Hepatocyte (in vitro differentiated cells): ENCODE results near the gene ANKRD39. TPM values are rescaled to one million over a fixed set of nuclear protein-coding genes. Genes with fewer than 3 reads are reported as not detected.

Experiments
- DNase-seq: peaks from one replicate; pipeline ENCODE4 v3.0.0-alpha.2; 2016; ENCODE audit warnings: low spot score
- H2AFZ ChIP-seq: fragments of 200-600 bp; sonication (generic); 2 replicates; pipeline ENCODE4 v1.6.0; 2016; ENCODE audit warnings: antibody characterized with exemption, mild to moderate bottlenecking
- H3K27ac ChIP-seq: fragments of 200-600 bp; sonication (generic); 2 replicates; pipeline ENCODE4 v1.5.1; 2016; ENCODE audit warnings: mild to moderate bottlenecking
- H3K27me3 ChIP-seq: fragments of 200-600 bp; sonication (generic); 2 replicates; pipeline ENCODE4 v1.6.1; 2016
- H3K36me3 ChIP-seq: fragments of 200-600 bp; sonication (generic); replicated peaks from 2 replicates; pipeline ENCODE4 v1.5.1; 2016; ENCODE audit warnings: low read depth; ENCODE audit not compliant: insufficient read depth
- H3K4me1 ChIP-seq: fragments of 200-600 bp; sonication (generic); 2 replicates; pipeline ENCODE4 v1.5.1; 2016; ENCODE audit warnings: mild to moderate bottlenecking, moderate library complexity; ENCODE audit not compliant: insufficient read depth
- H3K4me2 ChIP-seq: fragments of 200-600 bp; sonication (generic); 2 replicates; pipeline ENCODE4 v1.6.0; 2016
- H3K4me3 ChIP-seq: fragments of 200-600 bp; sonication (generic); 2 replicates; pipeline ENCODE4 v1.5.1; 2016; ENCODE audit warnings: mild to moderate bottlenecking
- H3K79me2 ChIP-seq: fragments of 200-600 bp; sonication (generic); 2 replicates; pipeline ENCODE4 v1.6.0; 2017; ENCODE audit warnings: mild to moderate bottlenecking
- H3K9me2 ChIP-seq: fragments of 200-600 bp; sonication (generic); replicated peaks from 2 replicates; pipeline ENCODE4 v1.6.0; 2017; ENCODE audit warnings: mild to moderate bottlenecking; ENCODE audit not compliant: insufficient read depth
- H3K9me3 ChIP-seq: fragments of 200-600 bp; sonication (generic); 2 replicates; pipeline ENCODE4 v1.5.1; 2016; ENCODE audit warnings: low read depth, mild to moderate bottlenecking
- H4K20me1 ChIP-seq: fragments of 200-600 bp; sonication (generic); 2 replicates; pipeline ENCODE4 v1.6.0; 2016; ENCODE audit warnings: mild to moderate bottlenecking; ENCODE audit not compliant: insufficient read depth, poor library complexity, severe bottlenecking
- CTCF ChIP-seq: fragments of 200-600 bp; sonication (generic); IDR thresholded peaks from 2 replicates; pipeline ENCODE4 v1.5.1; 2016; ENCODE audit warnings: antibody characterized with exemption, mild to moderate bottlenecking; ENCODE audit not compliant: poor library complexity
- EZH2 ChIP-seq: fragments of 200-600 bp; sonication (generic); IDR thresholded peaks from 2 replicates; pipeline ENCODE4 v1.6.1; 2016; ENCODE audit warnings: antibody characterized with exemption, mild to moderate bottlenecking, borderline replicate concordance
- EZH2phosphoT487 ChIP-seq: fragments of 200-600 bp; sonication (generic); IDR thresholded peaks from one replicate; pipeline ENCODE4 v1.6.1; 2018; ENCODE audit warnings: antibody characterized with exemption, mild to moderate bottlenecking, low read depth, moderate library complexity; ENCODE audit not compliant: unreplicated experiment, severe bottlenecking
- WGBS: methylation state at CpG from one replicate; pipeline ENCODE4 v1.1.6; 2016; ENCODE audit warnings: low lambda C conversion rate; ENCODE audit errors: missing lambda C conversion rate; 5-methylcytosine and 5-hydroxymethylcytosine counted together
- polyA plus RNA-seq: library from polyadenylated mRNA; unstranded; fragments of >200 nt; fragmentation: Nextera tagmentation; extraction: Ambion mirVana; gene quantifications from 2 replicates; pipeline ENCODE4 v1.2.1, GENCODE V29; 2016
- total RNA-seq: library from RNA; depleted of rRNA; stranded (reverse); fragments of >200 nt; gene quantifications from 2 replicates; pipeline ENCODE4 v1.2.3, GENCODE V29; 2014

Gene ANKRD39
- total and polyA plus RNA-seq, 2 experiments from 2014 or later, result 13.6 to 25.6 TPM

DNA sequence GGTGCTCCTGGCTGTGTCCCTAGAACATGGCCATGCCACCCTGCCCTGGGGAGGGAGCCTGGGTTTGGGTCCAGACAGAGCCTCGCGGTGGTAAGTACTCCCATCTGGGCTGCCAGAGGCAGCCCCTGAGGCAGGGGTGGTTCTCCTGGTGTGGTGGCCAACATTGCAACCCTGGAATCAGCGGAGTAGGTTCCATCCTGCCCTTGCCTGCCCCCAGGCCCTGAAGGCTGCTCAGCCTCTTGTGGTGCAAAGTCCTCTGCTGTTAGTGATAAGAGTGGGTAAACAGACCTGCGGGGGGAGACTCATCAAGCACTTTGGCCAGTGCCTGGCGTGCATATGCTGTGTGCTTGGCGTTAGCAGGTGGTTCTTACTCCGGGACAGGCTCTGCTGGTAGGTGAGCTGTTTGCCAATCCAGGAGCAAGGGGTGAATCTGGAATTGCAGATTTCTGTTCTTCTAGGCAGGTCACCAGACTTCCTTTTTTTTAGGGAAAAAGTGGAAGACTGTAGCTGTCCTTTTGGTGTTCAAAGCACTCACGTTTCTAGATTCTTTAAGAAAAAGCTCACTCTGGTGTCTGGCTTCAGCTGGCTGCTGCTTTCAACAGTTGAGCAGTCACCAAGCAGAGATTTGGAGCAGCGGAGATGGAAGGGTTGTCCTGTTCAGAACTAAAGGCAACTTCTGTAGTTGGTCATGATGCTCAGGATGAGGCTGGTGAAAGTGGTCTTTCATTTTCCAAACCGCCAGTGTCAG is 38.5 kb downstream of the ANKRD39 start:
- peaks cover 3% of the 10 kb centered on the region for H3K36me3 ChIP-seq
- H3K79me2 ChIP-seq, result peaks cover 66% of the 10 kb centered on the region
- peaks cover 58% of the 10 kb centered on the region for H3K4me1 ChIP-seq
- no peaks in the 10 kb centered on the region for H3K27me3 ChIP-seq
- peaks cover 63% of the 10 kb centered on the region for H4K20me1 ChIP-seq
- no peaks in the 10 kb centered on the region for H3K9me2 ChIP-seq
- no peak overlapping the region for H3K4me3 ChIP-seq
- H2AFZ ChIP-seq, result no peak overlapping the region
- 53% methylated on average over 10 of the region's 10 CpGs for WGBS
- H3K27ac ChIP-seq, result peak overlapping the region; percentile 81
- H3K4me2 ChIP-seq, result peak overlapping the region; percentile 98
- TF ChIP-seq CTCF (no peak), EZH2phosphoT487 (no peak), EZH2 (no peak)
- H3K9me3 ChIP-seq, result no peaks in the 10 kb centered on the region
- DNase-seq, result peak; percentile 85

DNA sequence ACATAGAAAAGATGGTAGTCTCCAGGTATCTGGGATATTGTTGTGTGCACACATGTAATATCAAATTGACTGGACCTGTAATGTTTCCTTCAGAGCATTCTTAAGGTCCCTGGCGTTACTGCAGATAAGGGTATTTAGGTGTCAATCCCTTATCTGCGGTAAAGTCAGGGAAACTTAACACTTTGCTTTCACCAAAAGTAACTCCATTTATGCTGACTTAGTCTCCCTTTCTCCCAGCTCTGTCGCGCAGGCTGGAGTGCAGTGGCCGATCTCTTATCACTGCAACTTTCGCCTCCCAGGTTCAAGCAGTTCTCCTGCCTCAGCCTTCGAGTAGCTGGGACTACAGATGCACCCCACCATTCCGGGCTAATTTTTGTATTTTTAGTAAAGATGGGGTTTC is 39.9 kb downstream of the ANKRD39 start:
- no peak for DNase-seq
- peaks cover 3% of the 10 kb centered on the region for H3K36me3 ChIP-seq
- H3K4me1 ChIP-seq, result peaks cover 50% of the 10 kb centered on the region
- H2AFZ ChIP-seq, result no peak overlapping the region
- TF ChIP-seq EZH2, result no peak
- no peaks in the 10 kb centered on the region for H3K9me3 ChIP-seq
- 59% methylated on average over 8 of the region's 8 CpGs for WGBS
- peaks cover 54% of the 10 kb centered on the region for H4K20me1 ChIP-seq
- peak overlapping the region; percentile 42 for H3K4me3 ChIP-seq
- peaks cover 56% of the 10 kb centered on the region for H3K79me2 ChIP-seq
- H3K4me2 ChIP-seq, result peak overlapping the region; percentile 98
- no peaks in the 10 kb centered on the region for H3K27me3 ChIP-seq
- no peaks in the 10 kb centered on the region for H3K9me2 ChIP-seq
- no peak overlapping the region for H3K27ac ChIP-seq

- TF ChIP-seq CTCF (no peak), EZH2phosphoT487 (no peak), EZH2 (no peak)
- Histone ChIP-seq H3K4me3 (peak overlapping the region; percentile 42), H2AFZ (no peak overlapping the region), H3K4me2 (peak overlapping the region; percentile 98), H3K79me2 (peaks cover 48% of the 10 kb centered on the region), H4K20me1 (peaks cover 46% of the 10 kb centered on the region), H3K9me2 (no peaks in the 10 kb centered on the region), H3K9me3 (no peaks in the 10 kb centered on the region), H3K27ac (no peak overlapping the region), H3K27me3 (no peaks in the 10 kb centered on the region), H3K4me1 (peaks cover 52% of the 10 kb centered on the region), H3K36me3 (peaks cover 3% of the 10 kb centered on the region)
- no peak for DNase-seq
- WGBS, result 2% methylated on average over 72 of the region's 89 CpGs
Measured at GRCh38 chr2:96816836-96817702, 40.7 kb downstream of the ANKRD39 start.
